GM12801 (cell line): Measurements from ENCODE around the gene ZNFX1.

ENCODE experiments used
- TF ChIP-seq, protein P1 (sequence below): IDR thresholded peaks from one replicate; pipeline ENCODE4 v1.5.1; 2011; ENCODE audit warnings: control low read depth; ENCODE audit not compliant: insufficient read length; ENCODE audit errors: extremely low read depth

The ZNFX1 gene

GRCh38 chr20:49236301-49236700 lies 41.6 kb downstream of the ZNFX1 start:
- TF ChIP-seq, protein P1, sequence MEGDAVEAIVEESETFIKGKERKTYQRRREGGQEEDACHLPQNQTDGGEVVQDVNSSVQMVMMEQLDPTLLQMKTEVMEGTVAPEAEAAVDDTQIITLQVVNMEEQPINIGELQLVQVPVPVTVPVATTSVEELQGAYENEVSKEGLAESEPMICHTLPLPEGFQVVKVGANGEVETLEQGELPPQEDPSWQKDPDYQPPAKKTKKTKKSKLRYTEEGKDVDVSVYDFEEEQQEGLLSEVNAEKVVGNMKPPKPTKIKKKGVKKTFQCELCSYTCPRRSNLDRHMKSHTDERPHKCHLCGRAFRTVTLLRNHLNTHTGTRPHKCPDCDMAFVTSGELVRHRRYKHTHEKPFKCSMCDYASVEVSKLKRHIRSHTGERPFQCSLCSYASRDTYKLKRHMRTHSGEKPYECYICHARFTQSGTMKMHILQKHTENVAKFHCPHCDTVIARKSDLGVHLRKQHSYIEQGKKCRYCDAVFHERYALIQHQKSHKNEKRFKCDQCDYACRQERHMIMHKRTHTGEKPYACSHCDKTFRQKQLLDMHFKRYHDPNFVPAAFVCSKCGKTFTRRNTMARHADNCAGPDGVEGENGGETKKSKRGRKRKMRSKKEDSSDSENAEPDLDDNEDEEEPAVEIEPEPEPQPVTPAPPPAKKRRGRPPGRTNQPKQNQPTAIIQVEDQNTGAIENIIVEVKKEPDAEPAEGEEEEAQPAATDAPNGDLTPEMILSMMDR = no peak

DNA sequence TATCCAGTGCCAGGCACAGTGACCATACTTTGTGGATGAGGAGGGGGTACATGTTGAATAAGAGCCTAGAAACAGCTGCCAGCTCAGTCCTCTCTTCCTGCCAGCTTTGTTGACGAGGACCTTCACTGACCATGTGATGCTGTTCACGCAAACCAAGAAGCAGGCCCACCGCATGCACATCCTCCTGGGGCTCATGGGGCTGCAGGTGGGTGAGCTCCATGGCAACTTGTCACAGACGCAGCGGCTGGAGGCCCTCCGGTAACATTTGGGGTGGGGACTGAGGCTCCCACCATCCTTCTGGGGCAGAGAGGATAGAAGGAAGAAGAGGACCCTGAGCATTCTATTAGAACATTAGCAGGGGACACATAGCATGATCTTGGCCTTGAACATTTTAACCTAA lies 43.0 kb downstream of the ZNFX1 start:
- TF ChIP-seq, protein P1 = no peak

- TF ChIP-seq, protein P1 = no peak
Observed at GRCh38 chr20:49233226-49233625, 44.6 kb downstream of the ZNFX1 start.

DNA sequence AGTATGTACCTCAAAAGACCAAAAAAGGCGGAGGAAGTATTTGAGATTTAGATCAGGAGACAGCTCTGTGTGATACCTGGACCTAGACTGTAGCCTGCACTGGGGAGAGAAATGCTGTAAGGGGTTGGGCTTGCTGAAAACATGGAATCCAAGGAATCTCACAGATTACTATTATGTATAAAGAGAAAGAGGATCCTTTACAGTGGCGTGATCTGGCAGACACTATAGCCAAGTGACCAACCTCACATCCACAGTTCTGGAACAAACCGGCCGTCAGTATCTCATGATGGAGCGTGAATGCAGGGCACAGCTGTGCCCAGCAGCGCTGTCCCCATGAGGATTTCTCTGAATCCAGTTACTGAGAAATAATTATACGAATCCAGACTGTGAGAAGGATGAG lies 46.4 kb downstream of the ZNFX1 start:
- TF ChIP-seq, protein P1 = no peak

GRCh38 chr20:49230561-49231133 lies 47.2 kb downstream of the ZNFX1 start:
- TF ChIP-seq, protein P1 = no peak

DNA sequence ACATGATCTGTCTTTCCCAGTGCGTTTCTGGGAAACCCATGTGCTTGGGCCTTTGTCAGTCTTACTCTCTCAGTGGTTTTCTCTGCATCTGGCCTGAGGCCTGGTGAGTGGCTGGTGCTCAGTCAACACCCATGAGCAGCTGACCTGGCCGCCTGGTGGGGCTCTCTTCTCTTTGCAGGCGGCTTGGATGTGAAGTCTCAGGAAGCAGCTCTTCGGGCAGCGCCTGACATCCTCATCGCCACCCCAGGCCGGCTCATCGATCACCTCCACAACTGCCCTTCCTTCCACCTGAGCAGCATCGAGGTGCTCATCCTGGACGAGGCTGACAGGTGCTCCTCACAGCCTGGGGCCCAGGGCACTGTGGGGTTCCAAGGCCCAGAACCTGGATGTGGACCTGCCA lies 47.8 kb downstream of the ZNFX1 start:
- TF ChIP-seq, protein P1 = no peak

GRCh38 chr20:49229381-49229780 lies 48.5 kb downstream of the ZNFX1 start:
- TF ChIP-seq, protein P1 = no peak
